WERI-Rb-1 (cell line): ENCODE results near the gene OR2T4.

Source experiments
- DNase-seq: peaks from one replicate; pipeline ENCODE4 v3.0.0-alpha.2; 2020
- H3K27ac ChIP-seq: fragments of 250-450 bp; sonication (Bioruptor Pico); 2 replicates; pipeline ENCODE4 v1.5.1; 2020; ENCODE audit warnings: mild to moderate bottlenecking, moderate library complexity
- H3K27me3 ChIP-seq: fragments of 250-450 bp; sonication (Bioruptor Pico); 2 replicates; pipeline ENCODE4 v1.5.1; 2021; ENCODE audit warnings: mild to moderate bottlenecking, low read depth, moderate library complexity; ENCODE audit not compliant: insufficient read depth, severe bottlenecking
- H3K36me3 ChIP-seq: fragments of 250-450 bp; sonication (Bioruptor Pico); 2 replicates; pipeline ENCODE4 v1.5.1; 2020; ENCODE audit warnings: mild to moderate bottlenecking, moderate library complexity
- H3K4me3 ChIP-seq: 2 replicates; pipeline ENCODE4 v1.5.1; 2011; ENCODE audit warnings: low read depth, mild to moderate bottlenecking, control low read depth, low read length
- H3K9me3 ChIP-seq: fragments of 250-450 bp; sonication (Bioruptor Pico); 2 replicates; pipeline ENCODE4 v1.5.1; 2021; ENCODE audit warnings: mild to moderate bottlenecking, moderate library complexity; ENCODE audit not compliant: severe bottlenecking
- CTCF ChIP-seq: IDR thresholded peaks from 2 replicates; pipeline ENCODE4 v1.5.1; 2011; ENCODE audit warnings: low read depth, mild to moderate bottlenecking, control low read depth, inconsistent platforms, low read length

The OR2T4 gene

GRCh38 chr1:248388426-248388825 lies 27.0 kb downstream of the OR2T4 start:
- Histone ChIP-seq H3K27me3 (peaks cover 78% of the 10 kb centered on the region), H3K27ac (no peak overlapping the region), H3K36me3 (no peaks in the 10 kb centered on the region), H3K4me3 (no peak overlapping the region), H3K9me3 (no peaks in the 10 kb centered on the region)
- no peak for TF ChIP-seq CTCF
- DNase-seq: no peak

GRCh38 chr1:248393050-248393449 lies 31.6 kb downstream of the OR2T4 start:
- no peak for DNase-seq

GRCh38 chr1:248402748-248403147 lies 41.3 kb downstream of the OR2T4 start, which contains the start of gene OR2T1:
TSS of gene OR2T1 (plus strand) at chr1:248403048. CDS start at chr1:248406148, 3,100 bp downstream.
- Histone ChIP-seq H3K27me3 (peaks cover 44% of the 10 kb centered on the region), H3K4me3 (no peak within 1 kb of the TSS), H3K27ac (no peak within 1 kb of the TSS), H3K36me3 (no peaks in the 10 kb centered on the region), H3K9me3 (peaks cover 13% of the 10 kb centered on the region)
- no peak for TF ChIP-seq CTCF
- DNase-seq: no peak

More at GRCh38 chr1:248393050-248393449, 31.6 kb downstream of the OR2T4 start:
- Histone ChIP-seq H3K36me3 (no peaks in the 10 kb centered on the region), H3K9me3 (no peaks in the 10 kb centered on the region), H3K27me3 (peaks cover 72% of the 10 kb centered on the region), H3K4me3 (no peak overlapping the region), H3K27ac (no peak overlapping the region)
- no peak for TF ChIP-seq CTCF

- TF ChIP-seq CTCF: peak; percentile 15; the same call in 1 of the 2 replicates
- H3K27me3 ChIP-seq: peaks cover 38% of the 10 kb centered on the region
- no peak overlapping the region for H3K4me3 ChIP-seq
- H3K9me3 ChIP-seq: peaks cover 14% of the 10 kb centered on the region
- no peak overlapping the region for H3K27ac ChIP-seq
- DNase-seq: no peak
- no peaks in the 10 kb centered on the region for H3K36me3 ChIP-seq
These were observed 42.6 kb downstream of the OR2T4 start for GRCh38 chr1:248404024-248404423.

- no peak for TF ChIP-seq CTCF
- no peak for DNase-seq
- Histone ChIP-seq H3K36me3 (no peaks in the 10 kb centered on the region), H3K4me3 (no peak overlapping the region), H3K27ac (no peak overlapping the region), H3K27me3 (peaks cover 11% of the 10 kb centered on the region), H3K9me3 (peaks cover 22% of the 10 kb centered on the region)
These were observed 45.5 kb downstream of the OR2T4 start for GRCh38 chr1:248406721-248407692.
